PFSK-1 (cell line): ENCODE data around the gene CD300A.

Source experiments
- FOXP2 ChIP-seq: optimal IDR thresholded peaks from 2 replicates; pipeline ENCODE3; 2011; ENCODE audit warnings: borderline replicate concordance, control low read depth, inconsistent platforms; ENCODE audit not compliant: insufficient read depth; ENCODE audit errors: extremely low read length, extremely low read depth
- POLR2AphosphoS5 ChIP-seq: IDR thresholded peaks from 2 replicates; pipeline ENCODE4 v1.6.1; 2012; ENCODE audit warnings: low read depth, mild to moderate bottlenecking, control low read depth, low read length, moderate library complexity
- REST ChIP-seq, 2 experiments: IDR thresholded peaks; 2 replicates each; pipeline versions ENCODE4 v1.6.1 to v1.8.0; 2011 to 2012; ENCODE audit warnings: low read depth in 2 of 2, low read length in 2 of 2, control low read depth in 1 of 2, inconsistent platforms in 1 of 2, mild to moderate bottlenecking in 1 of 2, moderate library complexity in 1 of 2; ENCODE audit not compliant: insufficient read depth in 1 of 2
- SIN3A ChIP-seq: IDR thresholded peaks from 2 replicates; pipeline ENCODE4 v1.6.1; 2012; ENCODE audit warnings: mild to moderate bottlenecking, low read length, moderate library complexity, borderline replicate concordance; ENCODE audit not compliant: insufficient read depth
- TAF1 ChIP-seq: IDR thresholded peaks from 2 replicates; pipeline ENCODE4 v1.6.1; 2012; ENCODE audit warnings: low read length, control low read depth, borderline replicate concordance; ENCODE audit not compliant: insufficient read depth

GRCh38 chr17:74417178-74418045 is 49.0 kb upstream of the CD300A start:
- no peak for TF ChIP-seq POLR2AphosphoS5
- TF ChIP-seq SIN3A, result no peak
- TF ChIP-seq TAF1, result no peak
- TF ChIP-seq REST (IDR thresholded peaks at IDR 0.05; ENCODE audit: insufficient read depth in 1 of 2, low read depth in 2 of 2, low read length in 2 of 2), result no peak
- no peak for TF ChIP-seq FOXP2
